GM21515 (cell line): ENCODE results near the gene TIGD2.

Source experiments
- ATAC-seq: cut with Tn5 transposase; IDR thresholded peaks from one replicate; pipeline ENCODE4 v1.9.1; 2021; ENCODE audit not compliant: unreplicated experiment

TIGD2 gene

GRCh38 chr4:89110986-89111832, at the start of gene TIGD2:
TSS of gene TIGD2 (plus strand) at chr4:89111533. CDS start at chr4:89112975, 1,442 bp downstream.
- ATAC-seq: peak; percentile 94

- no peak for ATAC-seq
These were observed 46.5 kb upstream of the TIGD2 start for GRCh38 chr4:89064848-89065247.

DNA sequence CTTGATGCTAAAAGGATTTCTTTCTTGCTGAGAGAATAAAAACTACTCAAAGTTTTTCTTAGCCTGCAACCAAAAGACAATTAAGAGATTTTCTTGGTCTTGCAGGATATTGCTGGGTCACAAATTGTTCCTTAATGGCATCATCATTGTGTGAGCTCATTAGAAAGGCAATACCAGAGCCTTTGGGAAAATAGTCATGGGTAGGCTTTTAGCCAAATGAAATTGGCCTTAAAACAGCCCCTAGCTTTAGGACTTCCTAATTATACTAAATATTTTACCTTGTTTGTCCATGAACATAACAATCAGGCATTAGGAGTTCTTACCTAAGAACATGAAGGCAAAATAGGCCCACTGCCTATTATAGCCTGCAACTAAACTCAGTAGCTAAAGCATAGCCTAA, 43.9 kb upstream of the TIGD2 start:
- no peak for ATAC-seq

DNA sequence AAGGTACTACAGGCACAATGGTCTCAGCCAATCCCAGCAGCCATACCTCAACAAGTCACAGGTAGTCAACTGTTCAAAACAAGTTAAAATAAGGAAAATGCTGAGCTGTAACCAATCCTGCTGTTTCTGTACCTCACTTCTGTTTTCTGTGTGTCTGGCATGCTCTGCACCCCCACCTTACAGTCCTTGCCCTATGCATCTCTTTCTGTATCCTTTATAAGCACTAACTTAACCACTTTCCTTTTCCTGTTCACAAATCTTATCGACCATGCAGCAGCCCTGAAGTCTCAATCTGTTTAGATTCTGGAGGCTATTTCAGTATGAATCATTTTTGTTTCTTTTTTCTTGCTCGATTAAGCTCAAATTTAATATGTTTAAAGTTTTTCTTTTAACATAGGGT, 41.9 kb upstream of the TIGD2 start:
- ATAC-seq: peak; percentile 80

- no peak for ATAC-seq
These were observed 41.3 kb upstream of the TIGD2 start for GRCh38 chr4:89070041-89070440.

GRCh38 chr4:89071311-89071710, 40.0 kb upstream of the TIGD2 start:
- ATAC-seq: no peak

- no peak for ATAC-seq
These were observed 38.4 kb upstream of the TIGD2 start for GRCh38 chr4:89072921-89073320.

- ATAC-seq: no peak
These were observed 33.6 kb upstream of the TIGD2 start for GRCh38 chr4:89077761-89078160.

DNA sequence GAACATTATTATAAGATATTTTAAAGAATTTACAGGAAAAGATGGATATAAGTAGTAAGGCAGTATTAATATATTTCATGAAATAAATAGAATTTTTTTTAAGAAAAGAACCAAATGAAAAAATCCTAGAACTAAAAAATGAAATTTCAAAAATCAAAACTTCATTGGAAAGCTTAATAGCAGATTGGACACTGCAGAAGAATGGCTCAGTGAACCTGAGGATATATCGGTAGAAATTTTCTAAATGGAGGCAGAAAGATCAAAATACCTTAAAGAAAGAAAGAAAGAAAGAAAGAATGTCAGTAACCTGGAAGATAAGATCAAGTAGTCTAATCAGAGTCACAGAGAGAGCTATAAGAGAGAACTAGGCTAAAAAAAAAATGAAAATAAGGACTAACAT, 33.0 kb upstream of the TIGD2 start:
- no peak for ATAC-seq

DNA sequence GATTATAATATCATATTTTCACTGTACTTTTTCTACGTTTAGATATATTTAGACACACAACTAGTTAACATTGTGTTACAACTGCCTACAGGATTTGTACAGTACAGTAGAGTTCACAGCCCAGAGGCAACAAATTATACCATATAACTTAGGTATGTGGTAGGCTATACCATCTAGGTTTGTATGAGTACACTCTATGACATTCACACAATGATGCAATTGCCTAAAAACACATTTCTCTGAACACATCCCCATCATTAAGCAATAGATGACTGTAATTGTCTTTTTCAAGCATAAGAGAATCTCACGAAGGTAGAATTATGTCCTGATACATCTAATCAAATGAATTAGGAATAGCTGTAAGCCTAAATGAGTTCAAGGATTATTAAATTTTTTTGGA, 12.3 kb upstream of the TIGD2 start:
- ATAC-seq: no peak

- no peak for ATAC-seq
These were observed 11.9 kb upstream of the TIGD2 start for GRCh38 chr4:89099471-89099870.

- ATAC-seq: peak; percentile 21
These were observed 10.5 kb upstream of the TIGD2 start for GRCh38 chr4:89100853-89101252.

DNA sequence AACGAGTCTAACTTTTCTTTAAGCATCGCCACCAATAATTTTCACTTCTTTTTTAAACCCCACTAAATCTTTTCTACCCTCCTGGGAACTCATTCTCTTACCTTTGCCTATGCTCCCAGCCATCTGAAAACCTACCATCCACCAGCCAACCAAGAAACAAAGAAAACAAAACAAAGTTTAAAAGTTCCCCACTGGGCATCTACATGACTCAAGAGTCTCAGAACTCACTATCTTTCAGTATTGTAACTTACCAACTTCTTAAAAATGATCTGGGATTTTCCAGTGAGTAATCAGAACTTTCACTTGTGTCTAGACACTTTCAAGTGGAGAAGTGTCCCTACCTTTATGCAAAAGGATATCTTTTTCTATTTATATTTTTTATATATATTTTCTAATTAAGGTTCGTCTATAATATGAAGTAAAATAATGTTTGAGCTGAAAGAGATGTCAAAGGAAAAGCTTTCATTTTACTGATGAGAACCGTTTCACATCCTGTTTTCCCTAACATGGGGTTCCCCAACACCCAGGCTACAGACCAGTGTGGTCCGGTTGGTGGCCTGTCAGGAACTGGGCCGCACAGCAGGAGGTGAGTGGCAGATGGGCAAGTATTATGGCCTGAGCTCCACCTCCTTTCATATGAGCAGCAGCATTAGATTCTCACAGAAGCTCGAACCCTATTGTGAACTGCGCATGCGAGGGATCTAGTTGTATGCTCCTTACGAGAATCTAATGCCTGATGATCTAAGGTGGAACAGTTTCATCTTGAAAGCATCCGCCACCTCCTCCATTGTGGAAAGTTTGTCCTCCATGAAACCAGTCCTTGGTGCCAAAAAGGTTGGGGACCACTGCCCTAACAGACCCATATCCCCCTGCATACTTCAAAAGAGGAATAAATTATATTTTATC, 9.8 kb upstream of the TIGD2 start:
- ATAC-seq: peak; percentile 93

DNA sequence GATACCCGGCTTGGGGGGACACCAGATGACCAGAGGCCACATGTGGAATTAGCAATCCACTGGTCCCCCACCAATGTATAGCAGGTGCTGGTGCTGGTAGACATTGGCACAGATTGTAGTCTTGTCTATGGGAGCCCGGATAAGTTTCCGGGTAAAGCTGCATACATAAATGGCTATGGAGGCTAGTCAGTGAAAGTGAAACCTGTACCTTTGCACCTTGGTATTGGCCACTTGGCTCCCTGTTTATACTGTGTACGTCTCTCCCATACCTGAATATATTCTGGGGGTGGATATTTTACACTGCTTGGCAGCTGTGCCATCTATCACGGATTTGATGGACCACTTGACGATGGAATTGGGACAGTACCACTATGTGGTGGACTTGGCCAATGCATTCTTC, 5.6 kb upstream of the TIGD2 start:
- ATAC-seq: no peak

- ATAC-seq: no peak
These were observed 3.2 kb upstream of the TIGD2 start for GRCh38 chr4:89108091-89108490.

- ATAC-seq: no peak
These were observed 1.3 kb upstream of the TIGD2 start for GRCh38 chr4:89109841-89110540.

DNA sequence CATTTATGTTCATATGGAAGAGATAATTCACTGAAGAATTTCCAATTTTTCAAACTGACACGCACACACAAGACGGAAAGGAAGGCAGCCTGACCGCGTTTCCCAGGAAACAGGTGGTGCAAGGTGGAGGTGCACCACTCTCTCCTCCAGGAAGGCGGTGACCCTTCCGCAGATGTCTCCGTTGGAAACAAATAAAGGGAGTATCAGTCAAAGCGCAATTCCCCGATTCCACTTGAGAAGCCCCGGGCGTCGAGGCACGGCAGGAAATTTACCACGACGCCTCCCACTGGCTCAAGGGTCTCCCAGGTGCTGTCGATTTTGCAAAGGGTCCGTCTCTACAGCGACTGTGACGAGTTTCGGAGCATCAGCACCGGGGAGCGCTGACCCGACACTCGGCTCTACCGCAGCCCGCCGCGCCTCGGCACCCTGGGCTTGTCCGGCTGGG, 770 bp upstream of the TIGD2 start:
- ATAC-seq: no peak

DNA sequence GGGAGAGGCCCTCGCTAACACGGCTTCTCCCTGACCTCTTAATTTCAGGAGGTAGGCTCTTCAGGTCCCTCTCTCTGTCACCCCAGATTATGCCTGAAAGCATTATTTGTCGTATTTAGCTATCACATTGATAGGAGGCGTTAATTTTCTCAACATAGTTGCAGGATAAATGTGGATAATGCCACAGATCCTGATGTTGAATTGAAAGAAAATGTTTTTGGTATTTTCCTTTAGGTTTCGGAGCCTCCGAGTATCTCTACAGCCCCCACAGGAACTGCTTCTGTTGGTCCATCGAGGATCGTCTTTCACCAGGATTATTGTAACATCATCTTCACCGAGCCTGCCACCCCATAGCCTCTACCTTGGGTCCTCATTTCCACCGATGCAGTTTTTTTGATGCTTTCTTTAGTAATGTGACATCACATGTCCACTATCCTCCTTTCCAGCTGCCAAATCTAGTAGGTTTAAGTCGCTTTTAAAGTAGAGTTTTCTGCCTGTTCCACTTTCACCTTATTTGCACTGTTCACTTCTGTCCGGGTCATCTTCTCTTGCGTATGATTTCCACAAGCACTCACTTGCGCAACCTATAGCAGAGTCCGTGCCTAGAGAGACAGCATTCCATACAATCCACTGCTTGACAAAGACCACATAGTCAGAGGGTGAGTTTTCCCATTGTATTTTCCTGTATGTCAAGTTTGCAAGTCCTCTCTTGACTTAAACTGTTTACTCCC, 665 bp downstream of the TIGD2 start:
- ATAC-seq: no peak

GRCh38 chr4:89113415-89113814, 2.1 kb downstream of the TIGD2 start:
- no peak for ATAC-seq

DNA sequence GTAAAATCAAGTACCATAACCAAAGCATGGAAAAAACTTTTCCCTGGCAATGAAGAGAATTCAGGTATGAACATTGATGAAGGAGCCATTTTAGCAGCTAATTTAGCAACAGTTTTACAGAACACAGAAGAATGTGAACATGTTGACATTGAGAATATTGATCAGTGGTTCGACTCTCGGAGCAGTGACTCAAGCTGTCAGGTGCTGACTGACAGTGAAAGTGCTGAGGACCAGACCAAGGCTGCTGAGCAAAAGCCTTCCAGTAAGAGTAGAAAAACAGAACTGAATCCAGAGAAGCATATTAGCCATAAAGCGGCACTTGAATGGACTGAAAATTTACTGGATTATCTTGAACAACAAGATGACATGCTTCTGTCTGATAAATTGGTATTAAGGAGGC, 2.8 kb downstream of the TIGD2 start:
- peak; percentile 30 for ATAC-seq

- no peak for ATAC-seq
These were observed 5.8 kb downstream of the TIGD2 start for GRCh38 chr4:89117115-89117514.
